Suppressor macrophage (primary cell): Measurements from ENCODE around the gene IWS1.
"Not testable (repeated sequence)": the region's sequence is repeated elsewhere in the genome, so short reads cannot be mapped to it uniquely, and the experiment has no call there.

ENCODE experiments used
- DNase-seq, 4 experiments: peaks; one replicate each; pipeline ENCODE4 v3.0.0-alpha.2; 2020 to 2022

The IWS1 gene

GRCh38 chr2:127453392-127454171 lies 72.7 kb downstream of the IWS1 start:
- peak in 3 of 4 experiments; percentile 27 to 35 (median 28) for DNase-seq

GRCh38 chr2:127453013-127453391 lies 73.3 kb downstream of the IWS1 start:
- no peak for DNase-seq

DNA sequence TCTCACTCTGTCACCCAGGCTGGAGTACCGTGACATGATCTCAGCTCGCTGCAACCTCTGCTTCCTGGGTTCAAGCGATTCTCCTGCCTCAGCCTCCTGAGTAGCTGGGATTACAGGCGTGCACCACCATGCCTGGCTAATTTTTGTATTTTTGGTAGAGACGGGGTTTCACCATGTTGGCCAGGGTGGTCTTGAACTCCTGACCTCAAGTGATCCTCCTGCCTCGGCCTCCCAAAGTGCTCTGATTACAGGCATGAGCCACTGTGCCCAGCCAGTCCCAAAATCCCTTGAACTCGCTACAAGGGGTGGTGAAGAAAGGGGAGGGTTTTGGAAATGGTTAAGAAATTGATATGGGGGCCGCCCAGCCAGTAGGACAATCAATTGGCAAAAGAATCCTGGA lies 73.9 kb downstream of the IWS1 start:
- not testable (repeated sequence) for DNase-seq

- no peak for DNase-seq
Measured at GRCh38 chr2:127451981-127452380, 74.3 kb downstream of the IWS1 start.

GRCh38 chr2:127449898-127450297 lies 76.4 kb downstream of the IWS1 start:
- DNase-seq: no peak

DNA sequence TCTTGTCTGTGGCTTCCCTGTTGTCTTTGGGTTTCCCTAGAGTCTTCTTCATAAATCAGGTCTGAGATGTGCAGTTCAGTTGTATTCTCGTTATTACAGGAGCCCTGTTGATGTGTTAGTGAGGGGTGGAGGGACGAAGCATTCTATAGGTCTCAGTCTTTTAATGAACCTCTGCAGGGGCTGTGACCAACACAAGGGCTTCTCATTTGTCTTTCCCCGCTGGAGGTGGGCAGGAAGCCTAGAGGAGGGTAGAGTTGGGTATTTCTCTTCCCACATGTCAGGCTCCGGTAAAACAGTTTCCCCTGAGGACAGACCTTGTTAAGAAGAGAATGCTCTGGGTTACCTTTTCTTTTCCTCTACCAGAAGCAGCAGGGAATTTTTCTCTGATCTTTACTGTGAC lies 76.9 kb downstream of the IWS1 start:
- DNase-seq: no peak

- no peak for DNase-seq
Measured at GRCh38 chr2:127448526-127448925, 77.8 kb downstream of the IWS1 start.

GRCh38 chr2:127439343-127439742 lies 86.9 kb downstream of the IWS1 start:
- DNase-seq: no peak

- no peak for DNase-seq
Measured at GRCh38 chr2:127437781-127438726, 88.2 kb downstream of the IWS1 start.

- DNase-seq: no peak
Measured at GRCh38 chr2:127437056-127437455, 89.2 kb downstream of the IWS1 start.

- DNase-seq: no peak
Measured at GRCh38 chr2:127434515-127434914, 91.8 kb downstream of the IWS1 start.

GRCh38 chr2:127431408-127432023 lies 94.8 kb downstream of the IWS1 start:
- no peak for DNase-seq
